Measurements from ENCODE around the gene JAML. TPM values are rescaled to one million over a fixed set of nuclear protein-coding genes. Genes with fewer than 3 reads are reported as not detected.

Gene JAML
- total and polyA plus RNA-seq, 2 of the 8 experiments (the other 6 are each of a cell fraction or from before 2014, with no cell fraction given) = 0.12 to 0.58 TPM

- Histone ChIP-seq H3K23ac (ENCODE audit: insufficient read length) (no peak overlapping the region), H3K27ac (ENCODE audit: low read depth, low read length) (no peak overlapping the region), H3K14ac (ENCODE audit: insufficient read length) (no peak overlapping the region), H3K36me3 (ENCODE audit: control insufficient read depth in 2 of 4, insufficient read depth in 4 of 4, low read length in 3 of 4) (no peaks in the 10 kb centered on the region), H3K4me1 (replicated peaks in 1 of 4; ENCODE audit: control insufficient read depth in 3 of 4, insufficient read depth in 4 of 4, low read length in 3 of 4) (peaks cover 4 to 48% (median 35%) of the 10 kb centered on the region in 4 experiments), H3K4ac (replicated peaks; ENCODE audit: insufficient read length, low read depth, low read length) (no peak overlapping the region), H3K9me3 (ENCODE audit: insufficient read depth in 2 of 2, low read depth in 1 of 2, low read length in 1 of 2) (no peaks in the 10 kb centered on the region), H4K20me1 (replicated peaks in 1 of 2; ENCODE audit: control insufficient read depth in 1 of 2, insufficient read depth in 2 of 2, low read length in 2 of 2) (no peaks in the 10 kb centered on the region), H2BK12ac (ENCODE audit: low read depth, low read length) (peak overlapping the region; percentile 55; the same call in 1 of the 2 replicates), H3K4me2 (ENCODE audit: insufficient read depth in 1 of 2, low read depth in 2 of 2, low read length in 2 of 2) (peak overlapping the region; percentile 76 to 91), H2BK15ac (ENCODE audit: low read length) (no peak overlapping the region; the same call in 1 of the 2 replicates), H4K5ac (ENCODE audit: insufficient read length, low read depth, low read length) (no peak overlapping the region), H3K18ac (ENCODE audit: extremely low read depth, low read length) (peak overlapping the region; percentile 16; the same call in 1 of the 2 replicates), H3K79me2 (ENCODE audit: control insufficient read depth in 1 of 2, insufficient read depth in 2 of 2, low read length in 2 of 2) (no peaks in the 10 kb centered on the region), H2AFZ (ENCODE audit: low read length) (0 out of 2 replicates have a peak overlapping the region, but pooled peaks have one; percentile 27), H3K79me1 (ENCODE audit: low read depth, low read length) (no peaks in the 10 kb centered on the region), H2BK5ac (ENCODE audit: low read depth, low read length) (peak overlapping the region; percentile 39; the same call in 1 of the 2 replicates), H3K23me2 (ENCODE audit: low read depth, low read length) (peaks cover 22% of the 10 kb centered on the region), H2BK20ac (ENCODE audit: low read length) (0 out of 2 replicates have a peak overlapping the region, but pooled peaks have one; percentile 2), H4K8ac (ENCODE audit: extremely low read depth, insufficient read depth, low read length) (no peak overlapping the region; the same call in 1 of the 2 replicates), H3K27me3 (replicated peaks in 1 of 4; ENCODE audit: control insufficient read depth in 3 of 4, extremely low read depth in 1 of 4, insufficient read depth in 3 of 4, low read length in 3 of 4) (peaks cover 26 to 75% (median 65%) of the 10 kb centered on the region in 4 experiments), H3K9ac (replicated peaks in 1 of 4; ENCODE audit: extremely low read depth in 1 of 4, low read depth in 3 of 4, low read length in 3 of 4) (no peak overlapping the region), H3K56ac (replicated peaks; ENCODE audit: insufficient read length, low read depth, low read length) (no peak overlapping the region), H2BK120ac (replicated peaks; ENCODE audit: low read depth, low read length) (no peak overlapping the region), H2AK5ac (ENCODE audit: low read depth, low read length) (no peak overlapping the region), H4K91ac (replicated peaks; ENCODE audit: insufficient read length, low read length) (no peak overlapping the region), H3K4me3 (ENCODE audit: extremely low read depth in 1 of 4, insufficient read depth in 2 of 4, low read depth in 3 of 4, low read length in 4 of 4) (peak overlapping the region; percentile 14 to 56 (median 32); a peak in 7 of 8 replicates)
- ChIA-PET CTCF (ENCODE audit: partially characterized antibody) (interaction anchor here (0.7 to 7.4 kb wide), 9 partner anchors 9 to 88 kb away, joined by 3 to 170 read pairs (median 9); partner anchors contain the start of gene SCN2B), POLR2A (ENCODE audit: partially characterized antibody) (interaction anchor here (1.1 to 3.3 kb wide), 5 partner anchors 8 to 18 kb away, joined by 3 to 16 read pairs (median 6); no protein-coding TSS in a partner anchor)
- DNase-seq (ENCODE audit: low read depth in 1 of 2, low spot score in 2 of 2) (no peak), FAIRE-seq (no peak)
- 22% methylated on average over 10 of the region's 10 CpGs; no CpG with 5 or more reads in 1 of the 2 experiments for WGBS, 2 experiments (ENCODE audit: extremely low coverage in 1 of 2, insufficient coverage in 1 of 2, insufficient read length in 1 of 2, insufficient replicate concordance in 2 of 2, low coverage in 1 of 2, low lambda C conversion rate in 2 of 2, missing lambda C conversion rate in 1 of 2)
- TF ChIP-seq RXRA (IDR thresholded peaks at IDR 0.05; ENCODE audit: insufficient read depth, low read depth, low read length) = no peak
- TF ChIP-seq SP2 (IDR thresholded peaks at IDR 0.05; ENCODE audit: low read length) = no peak
- TF ChIP-seq ATF2 (IDR thresholded peaks at IDR 0.05; ENCODE audit: low read length) = no peak
- peak; percentile 21 for TF ChIP-seq EZH2 (IDR thresholded peaks at IDR 0.05; ENCODE audit: low read depth, low read length, severe bottlenecking)
- TF ChIP-seq SUZ12 (IDR thresholded peaks at IDR 0.05; ENCODE audit: low read length) = no peak; the same call in 1 of the 2 replicates
- no peak for TF ChIP-seq POLR2A (IDR thresholded peaks at IDR 0.05; ENCODE audit: control extremely low read depth in 1 of 2, low read depth in 2 of 2, low read length in 2 of 2)
These were observed 67.5 kb downstream of the JAML start for GRCh38 chr11:118157186-118157895.

Data from H1 (cell line).